Endothelial cell of umbilical vein (primary cell): ENCODE results near the gene ATP9B. TPM values are rescaled to one million over a fixed set of nuclear protein-coding genes. Genes with fewer than 3 reads are reported as not detected.

Experiments used
- BruUV-seq: library from RNA; stranded (reverse); fragments of 400-500 nt; replicated peaks from 2 replicates; lab custom pipeline; 2021; lab: Mats Ljungman, UMichigan
- CTCF ChIA-PET: fragments of 300-600, 350-600 bp; sonication (Branson Sonifier 250); formaldehyde crosslinking; loops from one replicate; lab custom pipeline; 2021; ENCODE audit warnings: antibody characterized with exemption, inconsistent platforms; lab: Charles Lee
- POLR2A ChIA-PET: fragments of 300-600, 350-600 bp; sonication (Branson Sonifier 250); formaldehyde crosslinking; loops from one replicate; lab custom pipeline; 2021; ENCODE audit warnings: antibody characterized with exemption, inconsistent platforms; lab: Charles Lee
- DNase-seq: peaks from one replicate; pipeline ENCODE4 v3.0.0-alpha.2; 2011; ENCODE audit warnings: low read depth, low spot score
- FAIRE-seq: peaks from 2 replicates; lab custom pipeline; 2011; peaks lifted over from hg19 to GRCh38; lab: Jason Lieb, UNC
- H2AFZ ChIP-seq: 2 replicates; pipeline ENCODE4 v1.6.0; 2012; ENCODE audit warnings: low read depth, low read length, control low read depth, inconsistent platforms
- H3K27ac ChIP-seq: 2 replicates; pipeline ENCODE4 v1.5.1; 2011; ENCODE audit warnings: low read depth, mild to moderate bottlenecking, control low read depth, low read length, moderate library complexity; ENCODE audit not compliant: insufficient read depth
- H3K27me3 ChIP-seq, 2 experiments: 2 replicates each; pipeline versions ENCODE4 v1.6.0 to v1.6.1; 2011; ENCODE audit warnings: low read length in 2 of 2, mixed read lengths in 1 of 2; ENCODE audit not compliant: control insufficient read depth in 2 of 2, insufficient read depth in 2 of 2
- H3K36me3 ChIP-seq, 2 experiments: 2 replicates in 1 of 2; 3 replicates in 1 of 2; pipeline ENCODE4 v1.5.1; 2011; ENCODE audit warnings: low read length in 2 of 2, mild to moderate bottlenecking in 1 of 2, moderate library complexity in 1 of 2; ENCODE audit not compliant: control insufficient read depth in 2 of 2, insufficient read depth in 2 of 2; ENCODE audit errors: extremely low read depth in 1 of 2
- H3K4me1 ChIP-seq: 3 replicates; pipeline ENCODE4 v1.5.1; 2011; ENCODE audit warnings: mild to moderate bottlenecking, low read length; ENCODE audit not compliant: control insufficient read depth, insufficient read depth; ENCODE audit errors: extremely low read depth
- H3K4me2 ChIP-seq: 2 replicates; pipeline ENCODE4 v1.6.1; 2011; ENCODE audit warnings: low read length, control low read depth, mixed read lengths; ENCODE audit not compliant: insufficient read depth
- H3K4me3 ChIP-seq, 3 experiments: fragments of 200-600 bp in 1 of 3; sonication (generic), shearing (Covaris generic) in 1 of 3; replicated peaks in 1 of 3; 2 replicates each; pipeline ENCODE4 v1.5.1; 2011 to 2016; ENCODE audit warnings: control low read depth in 3 of 3, low read length in 3 of 3, mild to moderate bottlenecking in 2 of 3, inconsistent platforms in 1 of 3, low read depth in 1 of 3, moderate library complexity in 1 of 3; ENCODE audit not compliant: insufficient read depth in 1 of 3
- H3K79me2 ChIP-seq: 2 replicates; pipeline ENCODE4 v1.6.0; 2012; ENCODE audit warnings: low read length, inconsistent platforms; ENCODE audit not compliant: control insufficient read depth, insufficient read depth
- H3K9ac ChIP-seq: replicated peaks from 2 replicates; pipeline ENCODE3; 2011; ENCODE audit warnings: low read length, control low read depth; ENCODE audit not compliant: insufficient read depth; ENCODE audit errors: extremely low read depth
- H3K9me1 ChIP-seq: replicated peaks from 3 replicates; pipeline ENCODE4 v1.6.0; 2011; ENCODE audit warnings: mild to moderate bottlenecking, low read length; ENCODE audit not compliant: control insufficient read depth, insufficient read depth; ENCODE audit errors: extremely low read depth
- H3K9me3 ChIP-seq: replicated peaks from 2 replicates; pipeline ENCODE4 v1.5.1; 2012; ENCODE audit warnings: low read length, inconsistent platforms; ENCODE audit not compliant: control insufficient read depth, insufficient read depth
- H4K20me1 ChIP-seq: replicated peaks from 2 replicates; pipeline ENCODE3; 2011; ENCODE audit warnings: mild to moderate bottlenecking, low read length; ENCODE audit not compliant: control insufficient read depth, insufficient read depth; ENCODE audit errors: extremely low read depth
- EZH2 ChIP-seq: IDR thresholded peaks from 2 replicates; pipeline ENCODE4 v1.6.1; 2012; ENCODE audit warnings: borderline replicate concordance, low read depth, mild to moderate bottlenecking, moderate library complexity, low read length, inconsistent platforms; ENCODE audit not compliant: severe bottlenecking
- FOS ChIP-seq: IDR thresholded peaks from 2 replicates; pipeline ENCODE4 v1.6.1; 2011; ENCODE audit warnings: mild to moderate bottlenecking, low read length, moderate library complexity, borderline replicate concordance; ENCODE audit not compliant: insufficient read depth
- GATA2 ChIP-seq: IDR thresholded peaks from 2 replicates; pipeline ENCODE4 v1.7.0; 2011; ENCODE audit warnings: low read depth, mild to moderate bottlenecking, moderate library complexity, mixed read lengths, low read length; ENCODE audit not compliant: insufficient read length, insufficient read depth
- JUN ChIP-seq: IDR thresholded peaks from 2 replicates; pipeline ENCODE4 v1.6.1; 2011; ENCODE audit warnings: borderline replicate concordance, low read depth; ENCODE audit not compliant: insufficient read length, insufficient read depth
- MYC ChIP-seq: IDR thresholded peaks from one replicate; pipeline ENCODE4 v1.6.1; 2011; ENCODE audit warnings: mild to moderate bottlenecking, low read depth, low read length
- POLR2A ChIP-seq: IDR thresholded peaks from 2 replicates; pipeline ENCODE4 v1.6.1; 2012; ENCODE audit warnings: low read depth, mild to moderate bottlenecking, control low read depth, low read length
- POLR2AphosphoS5 ChIP-seq: IDR thresholded peaks from 2 replicates; pipeline ENCODE4 v1.6.1; 2012; ENCODE audit warnings: low read depth, mild to moderate bottlenecking, control low read depth, low read length, moderate library complexity; ENCODE audit not compliant: insufficient read depth
- dilution Hi-C: fragments of 300-500 bp; cut with MboI; formaldehyde crosslinking; loops from one replicate; pipeline ENCODE4 v1.15.0; 2019; ENCODE audit warnings: low sequenced_read_pairs; ENCODE audit not compliant: extremely low pct_ligation_motif_present
- intact Hi-C: fragments of 100-400 bp; cut with micrococcal nuclease; formaldehyde crosslinking; loops from one replicate; pipeline ENCODE4 v1.10.0; 2022
- polyA plus RNA-seq, 4 experiments: library from polyadenylated mRNA; depleted of rRNA in 3 of 4; stranded (reverse) in 3 of 4; unstranded in 1 of 4; fragments of >200 nt; gene quantifications; 2 replicates each; pipeline versions ENCODE4 v1.2.1 to v1.2.3, GENCODE V29; 2011 to 2012; ENCODE audit warnings: missing spikeins in 1 of 4
- total RNA-seq: library from RNA; stranded (reverse); gene quantifications from 2 replicates; pipeline ENCODE4 v1.2.3, GENCODE V29; 2021
- TF ChIP-seq, protein P1 (sequence below), 2 donors: IDR thresholded peaks; 1 replicate in 1 of 2; 2 replicates in 1 of 2; pipeline ENCODE4 v1.5.1; 2011; ENCODE audit warnings: low read length in 2 of 2, mild to moderate bottlenecking in 2 of 2, moderate library complexity in 2 of 2, control low read depth in 1 of 2, inconsistent platforms in 1 of 2, low read depth in 1 of 2; ENCODE audit not compliant: insufficient read depth in 1 of 2; ENCODE audit errors: extremely low read depth in 1 of 2
- TF ChIP-seq, protein P2 (sequence below): IDR thresholded peaks from 2 replicates; pipeline ENCODE4 v1.6.1; 2011; ENCODE audit not compliant: insufficient read depth, insufficient read length

ATP9B gene
- total and polyA plus RNA-seq, 2 donors (not counting 3 experiments of a cell fraction or from before 2014, with no cell fraction given), result 14.6 to 18.2 TPM

DNA sequence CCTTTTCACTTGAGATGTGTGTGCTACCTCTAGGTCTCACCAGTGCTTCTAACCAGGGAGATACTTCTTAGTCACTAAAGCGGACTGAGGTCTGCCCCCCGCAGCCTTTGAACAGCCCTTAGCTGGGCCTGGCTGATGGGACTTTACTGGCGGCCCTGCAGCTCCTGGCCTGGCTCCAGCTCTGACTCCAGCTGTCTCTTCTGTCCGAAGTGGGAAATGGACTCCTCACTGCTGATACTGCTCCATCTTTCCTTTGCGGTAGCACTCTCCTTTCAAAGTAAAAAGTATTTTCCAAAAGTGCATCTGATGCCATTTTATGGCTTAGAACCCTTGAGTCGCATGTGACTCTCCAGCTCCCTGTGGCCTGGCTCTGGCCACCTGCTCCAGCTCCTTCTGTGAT, 64.5 kb downstream of the ATP9B start:
- POLR2A ChIA-PET, result no interaction called here

DNA sequence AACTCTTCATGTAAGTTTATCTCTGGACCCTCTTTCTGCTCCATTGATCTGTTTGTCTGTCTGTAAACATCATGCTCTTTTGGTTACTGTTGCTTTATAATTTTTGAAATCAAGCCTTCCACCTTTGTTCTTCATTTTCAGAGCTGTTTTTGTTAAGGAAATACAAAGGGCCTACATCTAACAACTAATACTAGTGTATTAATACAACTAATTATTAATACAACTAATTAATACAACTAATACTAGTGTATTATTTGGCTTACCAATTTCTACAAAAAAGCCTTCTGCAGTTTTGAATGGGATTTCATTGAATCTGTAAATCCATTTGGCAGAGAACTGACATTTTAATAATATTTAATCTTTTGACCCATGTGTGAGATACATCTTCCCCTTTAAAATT, 66.7 kb downstream of the ATP9B start:
- Histone ChIP-seq H3K27ac (no peak overlapping the region), H3K9me3 (no peaks in the 10 kb centered on the region), H3K4me2 (no peak overlapping the region), H3K36me3 (no peaks in the 10 kb centered on the region), H3K4me3 (no peak overlapping the region), H3K4me1 (no peaks in the 10 kb centered on the region), H3K9ac (no peak overlapping the region), H2AFZ (no peak overlapping the region), H3K9me1 (no peaks in the 10 kb centered on the region), H3K27me3 (no peaks in the 10 kb centered on the region), H3K79me2 (no peaks in the 10 kb centered on the region), H4K20me1 (no peaks in the 10 kb centered on the region)
- FAIRE-seq (no peak), DNase-seq (no peak)
- BruUV-seq, result no TSS peak
- CTCF ChIA-PET, result interaction anchor here (2.0 kb wide), 1 partner anchor 23 kb away, joined by 5 read pairs; no protein-coding TSS in a partner anchor
- dilution Hi-C loops, result no loop called here
- intact Hi-C loops, result no loop called here
- POLR2A ChIA-PET, result no interaction called here
- TF ChIP-seq POLR2A, result no peak
- TF ChIP-seq FOS, result no peak
- TF ChIP-seq JUN, result no peak
- TF ChIP-seq MYC, result no peak
- TF ChIP-seq, protein P1, sequence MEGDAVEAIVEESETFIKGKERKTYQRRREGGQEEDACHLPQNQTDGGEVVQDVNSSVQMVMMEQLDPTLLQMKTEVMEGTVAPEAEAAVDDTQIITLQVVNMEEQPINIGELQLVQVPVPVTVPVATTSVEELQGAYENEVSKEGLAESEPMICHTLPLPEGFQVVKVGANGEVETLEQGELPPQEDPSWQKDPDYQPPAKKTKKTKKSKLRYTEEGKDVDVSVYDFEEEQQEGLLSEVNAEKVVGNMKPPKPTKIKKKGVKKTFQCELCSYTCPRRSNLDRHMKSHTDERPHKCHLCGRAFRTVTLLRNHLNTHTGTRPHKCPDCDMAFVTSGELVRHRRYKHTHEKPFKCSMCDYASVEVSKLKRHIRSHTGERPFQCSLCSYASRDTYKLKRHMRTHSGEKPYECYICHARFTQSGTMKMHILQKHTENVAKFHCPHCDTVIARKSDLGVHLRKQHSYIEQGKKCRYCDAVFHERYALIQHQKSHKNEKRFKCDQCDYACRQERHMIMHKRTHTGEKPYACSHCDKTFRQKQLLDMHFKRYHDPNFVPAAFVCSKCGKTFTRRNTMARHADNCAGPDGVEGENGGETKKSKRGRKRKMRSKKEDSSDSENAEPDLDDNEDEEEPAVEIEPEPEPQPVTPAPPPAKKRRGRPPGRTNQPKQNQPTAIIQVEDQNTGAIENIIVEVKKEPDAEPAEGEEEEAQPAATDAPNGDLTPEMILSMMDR (IDR thresholded peaks at IDR 0.05; ENCODE audit: extremely low read depth in 1 of 2, insufficient read depth in 1 of 2, low read depth in 1 of 2, low read length in 2 of 2), result no peak
- TF ChIP-seq POLR2AphosphoS5, result no peak
- TF ChIP-seq EZH2, result no peak
- TF ChIP-seq GATA2, result no peak
- TF ChIP-seq, protein P2, sequence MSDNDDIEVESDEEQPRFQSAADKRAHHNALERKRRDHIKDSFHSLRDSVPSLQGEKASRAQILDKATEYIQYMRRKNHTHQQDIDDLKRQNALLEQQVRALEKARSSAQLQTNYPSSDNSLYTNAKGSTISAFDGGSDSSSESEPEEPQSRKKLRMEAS, result no peak

More for the DNA sequence above, 64.5 kb downstream of the ATP9B start:
- H3K27ac ChIP-seq, result no peak overlapping the region
- CTCF ChIA-PET, result no interaction called here
- dilution Hi-C loops (no loop called here), intact Hi-C loops (no loop called here)
- no peaks in the 10 kb centered on the region for H3K9me1 ChIP-seq
- H3K4me2 ChIP-seq, result no peak overlapping the region
- H3K27me3 ChIP-seq, result no peaks in the 10 kb centered on the region
- H4K20me1 ChIP-seq, result no peaks in the 10 kb centered on the region
- no peaks in the 10 kb centered on the region for H3K36me3 ChIP-seq
- no peak for DNase-seq
- TF ChIP-seq, protein P1 (IDR thresholded peaks at IDR 0.05; ENCODE audit: extremely low read depth in 1 of 2, insufficient read depth in 1 of 2, low read depth in 1 of 2, low read length in 2 of 2), result no peak
- TF ChIP-seq POLR2AphosphoS5 (no peak), POLR2A (no peak)
- H3K4me1 ChIP-seq, result no peaks in the 10 kb centered on the region
- H3K4me3 ChIP-seq, result no peak overlapping the region
- no peak for FAIRE-seq
- H2AFZ ChIP-seq, result no peak overlapping the region
- no peaks in the 10 kb centered on the region for H3K79me2 ChIP-seq
- no peaks in the 10 kb centered on the region for H3K9me3 ChIP-seq
- no peak overlapping the region for H3K9ac ChIP-seq
- BruUV-seq, result no TSS peak
